ENCODE results near the gene RNF32. TPM values are rescaled to one million over a fixed set of nuclear protein-coding genes. Genes with fewer than 3 reads are reported as not detected.
"Not testable (repeated sequence)": the region's sequence is repeated elsewhere in the genome, so short reads cannot be mapped to it uniquely, and the experiment has no call there.

RNF32 gene
- polyA plus RNA-seq, 4 donors, result 1.1 to 4.4 (median 3.0) TPM

DNA sequence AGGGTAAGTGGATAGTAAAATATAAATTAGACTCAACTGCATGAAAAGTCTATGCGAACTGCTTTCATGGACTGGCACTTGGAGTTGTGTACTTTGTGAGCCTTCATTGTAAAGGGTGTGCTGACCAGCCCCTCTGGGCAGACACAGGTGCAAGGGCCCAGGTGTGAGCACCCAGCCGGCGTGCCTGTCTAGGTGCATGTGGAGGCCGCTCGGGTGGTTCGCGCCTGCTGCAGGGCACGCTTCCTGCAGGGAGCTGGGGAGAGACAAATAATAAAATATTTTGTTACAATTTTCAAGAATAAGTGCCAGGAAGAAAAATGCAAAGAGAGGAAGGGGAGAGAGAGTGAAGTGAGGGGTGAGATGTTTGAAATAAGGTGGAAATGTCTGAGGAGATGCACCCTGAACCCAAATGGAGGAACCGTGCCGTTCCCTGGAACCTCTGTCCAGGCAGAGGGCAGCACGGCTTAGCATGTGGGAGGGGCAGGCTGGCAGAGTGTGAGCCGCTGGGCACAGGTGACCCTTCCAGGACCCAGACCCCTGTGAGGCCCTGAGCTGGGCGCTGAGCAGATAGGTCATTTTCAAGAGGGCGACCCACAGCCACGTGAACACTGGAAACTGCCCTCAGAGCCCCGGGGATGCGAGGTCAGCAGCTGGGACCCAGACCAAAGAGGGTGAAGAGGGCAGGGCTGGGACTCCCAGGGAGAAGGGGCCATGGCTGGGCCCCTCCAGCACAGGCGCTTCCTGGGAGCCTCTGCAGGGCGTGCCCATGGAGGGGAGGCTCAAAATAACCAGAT, 28.7 kb downstream of the RNF32 start:
- no peak for DNase-seq (ENCODE audit: low read depth in 4 of 4, low spot score in 3 of 4)

GRCh38 chr7:156673454-156673853, 32.9 kb downstream of the RNF32 start:
- no peak for DNase-seq (ENCODE audit: low read depth in 4 of 4, low spot score in 3 of 4)

GRCh38 chr7:156673902-156674301, 33.3 kb downstream of the RNF32 start:
- DNase-seq (ENCODE audit: low read depth in 4 of 4, low spot score in 3 of 4), result no peak

DNA sequence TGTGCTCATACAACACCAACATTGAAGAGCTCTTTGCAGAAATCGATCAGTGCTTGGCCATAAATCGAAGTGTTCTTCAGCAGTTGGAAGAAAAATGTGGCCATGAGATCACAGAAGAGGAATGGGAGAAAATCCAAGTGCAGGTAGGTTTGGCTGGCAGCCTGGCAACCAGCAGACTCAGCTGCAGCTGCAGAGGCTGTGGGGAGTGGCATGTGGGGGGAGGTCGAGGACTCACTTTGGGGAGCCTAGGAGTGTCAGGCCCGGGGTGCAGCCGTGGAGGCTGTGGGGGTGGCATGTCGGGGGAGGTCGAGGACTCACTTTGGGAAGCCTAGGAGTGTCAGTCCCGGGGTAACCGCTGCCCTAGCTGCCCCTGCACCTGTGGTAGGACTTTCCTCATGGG, 35.1 kb downstream of the RNF32 start:
- no peak for DNase-seq (ENCODE audit: low read depth in 4 of 4, low spot score in 3 of 4)

GRCh38 chr7:156676263-156676662, 35.7 kb downstream of the RNF32 start:
- DNase-seq (ENCODE audit: low read depth in 4 of 4, low spot score in 3 of 4), result no peak

GRCh38 chr7:156677374-156678054, 36.9 kb downstream of the RNF32 start:
- no peak for DNase-seq (ENCODE audit: low read depth in 4 of 4, low spot score in 3 of 4)

GRCh38 chr7:156680281-156680680, 39.7 kb downstream of the RNF32 start:
- DNase-seq (ENCODE audit: low read depth in 4 of 4, low spot score in 3 of 4), result no peak

GRCh38 chr7:156682928-156683327, 42.4 kb downstream of the RNF32 start:
- no peak for DNase-seq (ENCODE audit: low read depth in 4 of 4, low spot score in 3 of 4)

DNA sequence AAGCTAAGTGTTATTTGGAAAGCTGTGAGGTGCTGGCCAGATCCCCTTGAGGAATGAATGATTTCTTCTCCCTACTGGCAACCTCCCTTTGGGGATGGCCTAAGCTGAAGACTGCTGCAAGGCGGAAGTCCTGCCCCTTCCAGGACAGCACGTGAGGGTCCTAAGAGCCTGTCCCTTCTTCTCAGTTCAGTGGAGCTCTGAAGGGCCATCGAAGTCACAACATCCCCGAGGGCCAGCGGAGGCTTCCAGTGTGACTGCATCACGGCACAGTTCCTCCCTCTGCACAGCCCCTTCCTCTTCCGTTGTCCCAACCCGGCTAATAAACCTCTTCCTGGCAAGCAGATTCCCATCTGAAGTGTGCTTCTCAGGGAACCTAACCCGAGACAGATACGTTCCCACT, 43.7 kb downstream of the RNF32 start:
- DNase-seq (ENCODE audit: low read depth in 4 of 4, low spot score in 3 of 4), result no peak

- DNase-seq (ENCODE audit: low read depth in 4 of 4, low spot score in 3 of 4), result peak in 1 of 4 donors; percentile 21
Measured at GRCh38 chr7:156684661-156685060, 44.1 kb downstream of the RNF32 start.

DNA sequence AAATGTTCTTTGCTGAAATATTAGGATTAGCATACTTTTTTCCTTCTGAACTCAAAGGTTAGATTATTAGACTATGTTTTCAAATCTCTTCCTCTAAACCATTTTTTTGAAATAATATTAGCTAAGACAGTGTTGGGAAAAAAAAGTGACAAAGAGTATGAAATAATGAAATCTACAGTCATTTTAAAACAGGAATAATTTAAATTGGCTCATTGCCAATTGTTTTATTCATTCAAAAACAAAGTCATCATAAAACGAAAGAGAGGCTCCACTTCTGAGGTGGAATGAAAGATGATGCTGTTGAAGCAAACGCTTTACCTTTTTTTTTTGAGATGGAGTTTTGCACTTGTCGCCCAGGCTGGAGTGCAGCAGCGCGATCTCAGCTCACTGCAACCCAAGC, 51.2 kb downstream of the RNF32 start:
- no peak for DNase-seq (ENCODE audit: low read depth in 4 of 4, low spot score in 3 of 4)

- DNase-seq (ENCODE audit: low read depth in 4 of 4, low spot score in 3 of 4), result no peak
Measured at GRCh38 chr7:156692849-156693248, 52.3 kb downstream of the RNF32 start.

DNA sequence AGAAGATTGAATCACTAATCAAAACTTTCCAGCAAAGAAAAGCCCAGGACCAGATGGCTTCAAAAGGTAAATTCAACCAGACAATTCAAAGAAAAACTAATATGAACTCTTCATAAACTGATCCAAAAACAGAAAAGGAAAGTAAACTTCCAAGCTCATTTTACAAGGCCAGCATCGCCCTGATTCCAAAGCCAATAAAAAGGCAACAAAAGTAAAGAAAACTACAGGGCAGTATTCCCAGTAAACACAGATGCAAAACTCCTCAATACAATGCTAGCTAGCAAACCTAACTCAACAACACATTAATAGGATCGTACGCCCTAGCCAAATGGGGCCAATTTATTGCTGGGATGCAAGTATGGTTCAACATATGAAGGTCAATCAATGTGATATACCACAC, 53.1 kb downstream of the RNF32 start:
- no peak for DNase-seq (ENCODE audit: low read depth in 4 of 4, low spot score in 3 of 4)

DNA sequence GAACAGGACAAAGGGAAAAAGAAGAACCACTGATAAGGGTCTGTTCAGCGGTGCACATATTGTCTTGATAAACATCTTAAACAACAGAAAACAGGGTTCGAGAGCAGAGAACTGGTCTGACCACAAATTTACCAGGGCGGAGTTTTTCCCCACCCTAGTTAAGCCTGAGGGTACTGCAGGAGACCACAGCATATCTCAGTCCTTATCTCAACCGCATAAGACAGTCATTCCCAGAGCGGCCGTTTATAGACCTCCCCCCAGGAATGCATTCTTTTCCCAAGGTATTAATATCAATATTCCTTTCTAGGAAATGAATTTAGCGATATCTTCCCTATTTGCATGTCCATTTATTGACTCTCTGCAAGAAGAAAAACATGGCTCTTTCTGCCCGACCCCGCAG, 56.7 kb downstream of the RNF32 start:
- DNase-seq (ENCODE audit: low read depth in 4 of 4, low spot score in 3 of 4), result not testable (repeated sequence)

DNA sequence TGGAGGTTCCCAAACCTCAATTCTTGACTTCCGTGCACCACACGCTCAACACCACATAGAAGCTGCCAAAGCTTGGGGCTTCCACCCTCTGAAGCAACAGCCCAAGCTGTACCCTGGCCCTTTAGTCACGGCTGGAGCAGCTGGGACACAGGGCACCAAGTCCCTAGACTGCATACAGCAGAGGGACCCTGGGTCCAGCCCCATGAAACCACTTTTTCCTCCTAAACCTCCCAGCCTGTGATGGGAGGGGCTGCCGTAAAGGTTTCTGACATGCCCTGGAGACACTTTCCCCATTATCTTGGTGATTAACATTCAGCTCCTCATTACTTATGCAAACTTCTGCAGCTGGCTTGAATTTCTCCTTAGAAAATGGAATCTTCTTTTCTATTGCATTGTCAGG, 57.9 kb downstream of the RNF32 start:
- DNase-seq (ENCODE audit: low read depth in 4 of 4, low spot score in 3 of 4), result not testable (repeated sequence)

DNA sequence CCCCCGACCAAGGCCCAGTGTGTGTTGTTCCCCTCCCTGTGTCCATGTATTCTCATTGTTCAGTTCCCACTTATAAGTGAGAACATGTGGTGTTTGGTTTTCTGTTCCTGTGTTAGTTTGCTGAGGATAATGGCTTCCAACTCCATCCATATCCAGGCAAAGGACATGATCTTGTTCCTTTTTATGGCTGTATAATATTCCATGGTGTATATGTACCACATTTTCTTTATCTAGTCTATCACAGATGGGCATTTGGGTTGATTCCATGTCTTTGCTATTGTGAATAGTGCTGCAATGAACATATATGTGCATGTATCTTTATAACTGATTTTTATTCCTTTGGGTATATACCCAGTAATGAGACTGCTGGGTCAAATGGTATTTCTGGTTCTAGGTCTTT, 61.2 kb downstream of the RNF32 start:
- DNase-seq (ENCODE audit: low read depth in 4 of 4, low spot score in 3 of 4), result not testable (repeated sequence)

DNA sequence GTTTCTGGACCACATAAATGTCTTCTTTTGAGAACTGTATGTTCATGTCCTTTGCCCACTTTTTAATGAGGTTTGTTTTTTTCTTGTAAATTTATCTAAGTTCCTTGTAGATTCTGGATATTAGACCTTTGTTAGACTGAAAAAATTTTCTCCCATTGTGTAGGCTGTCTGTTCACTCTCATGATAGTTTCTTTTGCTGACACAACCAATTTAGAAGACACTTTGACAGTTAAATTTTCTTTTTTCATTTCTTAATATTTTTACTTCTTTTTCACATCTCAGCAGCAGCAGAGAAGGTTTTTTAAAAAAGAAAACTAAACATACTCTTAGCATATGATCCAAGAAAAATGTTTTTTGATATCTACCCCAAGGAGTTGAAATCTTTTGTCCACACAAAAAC, 61.8 kb downstream of the RNF32 start:
- DNase-seq (ENCODE audit: low read depth in 4 of 4, low spot score in 3 of 4), result no peak

DNA sequence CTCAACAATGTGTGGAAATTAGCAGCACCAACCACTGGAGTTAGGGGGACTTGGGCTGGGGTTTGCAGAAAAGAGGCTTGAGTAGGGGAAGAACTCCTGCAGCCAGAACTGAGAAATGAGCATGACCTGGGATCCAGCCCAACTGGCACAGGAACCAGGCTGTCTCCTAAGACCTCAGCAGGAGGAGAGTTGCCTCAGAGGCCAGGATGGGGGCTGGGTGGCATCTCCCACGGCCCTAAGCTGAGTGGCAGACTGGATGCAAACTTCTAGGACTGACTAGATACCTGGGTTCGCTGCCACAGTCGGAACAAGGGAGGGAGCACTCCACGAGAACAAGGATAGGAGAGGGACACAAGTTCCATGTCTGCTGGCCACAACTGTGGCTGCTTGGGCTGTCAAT, 62.6 kb downstream of the RNF32 start:
- no peak for DNase-seq (ENCODE audit: low read depth in 4 of 4, low spot score in 3 of 4)

GRCh38 chr7:156703773-156704482, 63.4 kb downstream of the RNF32 start:
- DNase-seq (ENCODE audit: low read depth in 4 of 4, low spot score in 3 of 4), result no peak

DNA sequence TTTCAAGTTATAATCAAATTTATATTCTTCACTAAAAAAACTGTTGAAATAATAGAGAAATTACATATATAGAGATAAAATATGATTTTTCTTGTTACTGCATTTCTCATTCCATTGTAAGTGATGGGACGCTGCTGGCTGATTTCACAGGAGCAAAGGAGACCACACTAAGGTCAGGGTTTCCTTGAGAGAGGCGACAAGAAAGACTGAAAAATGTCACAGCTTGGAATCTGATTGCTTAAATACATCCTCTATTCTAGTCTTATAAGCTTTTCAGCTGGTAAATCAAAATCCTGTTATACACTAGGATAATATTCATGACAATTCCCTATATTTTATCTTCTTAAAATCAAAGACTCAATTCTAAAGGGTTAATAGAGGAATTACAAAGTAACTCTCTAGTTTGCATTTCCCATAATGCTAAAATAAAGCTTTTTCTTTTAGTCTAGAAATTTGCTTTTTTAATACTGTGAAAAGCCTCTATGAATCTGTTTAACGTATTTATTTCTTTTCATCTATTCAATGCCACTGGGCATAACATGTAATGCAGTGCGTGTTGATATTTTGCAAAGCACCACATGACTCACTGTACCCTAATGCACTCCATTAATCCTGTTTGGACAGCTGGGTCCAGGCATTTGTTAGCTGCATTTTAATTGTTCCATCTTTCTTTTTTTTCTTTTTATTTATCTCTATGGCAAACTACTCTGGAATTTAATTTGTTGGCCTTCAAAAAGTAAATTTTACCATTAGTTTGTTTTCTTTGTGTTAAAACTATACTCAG, 81.7 kb downstream of the RNF32 start:
- DNase-seq (ENCODE audit: low read depth in 4 of 4, low spot score in 3 of 4), result no peak

GRCh38 chr7:156725073-156725472, 84.5 kb downstream of the RNF32 start:
- no peak for DNase-seq (ENCODE audit: low read depth in 4 of 4, low spot score in 3 of 4)
